ENCODE data around the gene KHDC3L. TPM values are rescaled to one million over a fixed set of nuclear protein-coding genes. Genes with fewer than 3 reads are reported as not detected.

The KHDC3L gene
- total and polyA plus RNA-seq, 10 of the 15 experiments (the other 5 are each of a cell fraction or from before 2014, with no cell fraction given), result not detected

GRCh38 chr6:73349311-73349710 is 13.1 kb upstream of the KHDC3L start:
- DNase-seq (ENCODE audit: low read depth, low spot score) (no peak), ATAC-seq (no peak), FAIRE-seq (no peak)
- no peak overlapping the region for H3K4me2 ChIP-seq (ENCODE audit: control insufficient read depth, insufficient read depth)
- in situ Hi-C loops (cut with MboI) (no loop called here), intact Hi-C loops (cut with micrococcal nuclease; ENCODE audit: unreplicated experiment) (no loop called here)
- no peak overlapping the region for H2AFZ ChIP-seq (ENCODE audit: control insufficient read depth, low read depth, low read length)
- H4K20me1 ChIP-seq (ENCODE audit: control insufficient read depth, insufficient read depth), result no peaks in the 10 kb centered on the region
- H3K4me3 ChIP-seq, result no peak overlapping the region
- no peaks in the 10 kb centered on the region for H3K36me3 ChIP-seq (ENCODE audit: control insufficient read depth in 2 of 2, insufficient read depth in 2 of 2, low read length in 1 of 2)
- H3K9me3 ChIP-seq (replicated peaks; ENCODE audit: control insufficient read depth, insufficient read depth, low read length), result no peaks in the 10 kb centered on the region
- H3K79me2 ChIP-seq (ENCODE audit: control insufficient read depth, insufficient read depth, low read length), result no peaks in the 10 kb centered on the region
- ChIA-PET POLR2A (interaction anchor here (0.7 kb wide), 1 partner anchor 105 kb away, joined by 3 read pairs; no protein-coding TSS in a partner anchor), CTCF (no interaction called here), SMC1A (ENCODE audit: uncharacterized antibody, unreplicated experiment) (interaction anchor here (1.0 kb wide), 1 partner anchor 8 kb away, joined by 3 read pairs; no protein-coding TSS in a partner anchor), RAD21 (ENCODE audit: unreplicated experiment) (interaction anchor here (1.8 kb wide), 1 partner anchor 303 kb away, joined by 3 read pairs; no protein-coding TSS in a partner anchor)
- no peak overlapping the region for H3K9ac ChIP-seq (ENCODE audit: control insufficient read depth, insufficient read depth, low read length)
- 37% methylated on average over 6 of the region's 6 CpGs for WGBS (ENCODE audit: insufficient coverage, insufficient replicate concordance, low lambda C conversion rate, missing lambda C conversion rate)
- H3K27me3 ChIP-seq (replicated peaks in 1 of 2; ENCODE audit: control insufficient read depth in 2 of 2, insufficient read depth in 2 of 2, low read length in 1 of 2), result peaks cover 0 to 2% of the 10 kb centered on the region in 2 experiments; a peak in 2 of 4 replicates
- H3K27ac ChIP-seq (ENCODE audit: control insufficient read depth, insufficient read depth), result no peak overlapping the region
- TF ChIP-seq BHLHE40 (IDR thresholded peaks at IDR 0.05; ENCODE audit: borderline replicate concordance in 1 of 2, low read depth in 2 of 2, low read length in 1 of 2) (no peak), FOXM1 (IDR thresholded peaks at IDR 0.05; ENCODE audit: low read depth, low read length) (no peak), NRF1 (conservative IDR thresholded peaks at IDR 0.05; ENCODE audit: low read depth, low read length) (no peak), MTA2 (IDR thresholded peaks at IDR 0.05; ENCODE audit: low read depth) (no peak), FOS (IDR thresholded peaks at IDR 0.05; ENCODE audit: borderline replicate concordance, extremely low read depth, insufficient read length) (no peak)
- BruUV-seq (replicated peaks), result no TSS peak
- no peaks in the 10 kb centered on the region for H3K4me1 ChIP-seq (ENCODE audit: control insufficient read depth, insufficient read depth, low read length)

DNA sequence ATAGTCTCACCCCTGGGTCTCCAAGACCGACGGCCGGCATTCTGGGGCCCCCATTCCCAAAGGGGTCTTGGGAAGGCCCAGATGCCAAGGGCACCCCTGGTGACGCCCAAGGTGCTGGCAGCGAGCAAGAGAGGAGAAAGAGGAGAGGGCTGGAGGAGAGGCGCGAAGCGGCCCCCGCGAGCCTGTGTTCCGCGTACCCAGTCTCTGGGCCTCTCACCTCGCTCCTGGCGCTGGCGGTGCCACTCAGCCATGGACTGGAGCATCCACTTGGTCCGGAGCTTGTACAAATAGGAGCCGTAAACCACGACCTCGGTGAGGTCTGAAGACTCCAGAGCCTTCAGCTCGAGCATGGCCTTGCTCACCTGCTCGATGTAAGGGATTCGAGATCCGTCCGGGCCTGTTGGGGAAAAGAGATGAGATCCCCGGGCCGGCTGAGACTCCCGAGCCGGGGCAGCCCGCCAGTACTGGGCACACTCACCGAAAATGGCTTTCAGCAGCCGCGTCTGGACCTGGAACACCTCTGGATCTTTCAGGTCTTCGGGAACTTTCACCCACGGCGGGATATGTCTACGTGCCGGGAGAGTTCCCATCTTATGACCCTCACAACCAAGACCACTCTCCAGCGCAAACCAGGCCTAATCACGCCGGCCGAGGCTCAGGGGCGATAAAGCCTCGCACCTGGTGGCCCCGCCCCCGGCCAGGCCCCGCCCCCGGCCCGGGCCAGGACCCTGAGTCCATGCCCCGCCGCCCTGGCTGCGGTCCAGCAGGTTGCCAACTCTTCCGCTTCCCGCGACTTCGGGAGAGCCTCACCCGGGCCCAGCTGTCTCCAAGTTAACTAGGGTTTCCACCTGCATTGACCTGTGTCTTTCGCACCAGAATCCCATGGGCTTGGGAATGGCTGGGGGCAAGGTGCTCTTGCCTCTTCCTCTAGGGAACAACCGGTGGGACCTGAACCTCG is 8.5 kb upstream of the KHDC3L start, which contains the start of gene DPPA5:
Gene DPPA5 (minus strand): TSS at position 641 of the 958 bp plus-strand sequence. CDS start 51 bp downstream, at position 590.
- H3K36me3 ChIP-seq (ENCODE audit: control insufficient read depth in 2 of 2, insufficient read depth in 2 of 2, low read length in 1 of 2), result no peaks in the 10 kb centered on the region
- BruUV-seq (replicated peaks), result no TSS peak
- intact Hi-C loops (cut with micrococcal nuclease; ENCODE audit: unreplicated experiment), result no loop called here
- ATAC-seq (no peak), FAIRE-seq (no peak), DNase-seq (ENCODE audit: low read depth, low spot score) (no peak)
- in situ Hi-C loops (cut with MboI), result no loop called here
- no peak within 1 kb of the TSS for H3K4me2 ChIP-seq (ENCODE audit: control insufficient read depth, insufficient read depth)
- 78% methylated on average over 58 of the region's 59 CpGs for WGBS (ENCODE audit: insufficient coverage, insufficient replicate concordance, low lambda C conversion rate, missing lambda C conversion rate)
- ChIA-PET SMC1A (ENCODE audit: uncharacterized antibody, unreplicated experiment) (no interaction called here), POLR2A (no interaction called here), CTCF (no interaction called here), RAD21 (ENCODE audit: unreplicated experiment) (no interaction called here)
- no peaks in the 10 kb centered on the region for H3K79me2 ChIP-seq (ENCODE audit: control insufficient read depth, insufficient read depth, low read length)
- no peak within 1 kb of the TSS for H3K4me3 ChIP-seq
- H3K4me1 ChIP-seq (ENCODE audit: control insufficient read depth, insufficient read depth, low read length), result no peaks in the 10 kb centered on the region
- no peaks in the 10 kb centered on the region; a peak in 1 of 4 replicates for H3K27me3 ChIP-seq (replicated peaks in 1 of 2; ENCODE audit: control insufficient read depth in 2 of 2, insufficient read depth in 2 of 2, low read length in 1 of 2)
- H4K20me1 ChIP-seq (ENCODE audit: control insufficient read depth, insufficient read depth), result no peaks in the 10 kb centered on the region
- H3K9me3 ChIP-seq (replicated peaks; ENCODE audit: control insufficient read depth, insufficient read depth, low read length), result no peaks in the 10 kb centered on the region
- no peak within 1 kb of the TSS for H3K27ac ChIP-seq (ENCODE audit: control insufficient read depth, insufficient read depth)
- H2AFZ ChIP-seq (ENCODE audit: control insufficient read depth, low read depth, low read length), result no peak within 1 kb of the TSS
- no peak within 1 kb of the TSS for H3K9ac ChIP-seq (ENCODE audit: control insufficient read depth, insufficient read depth, low read length)
- TF ChIP-seq ESRRA (IDR thresholded peaks at IDR 0.05; ENCODE audit: low read length) (no peak), JUNB (IDR thresholded peaks at IDR 0.05) (no peak), E2F4 (IDR thresholded peaks at IDR 0.05; ENCODE audit: low read depth, low read length) (no peak), RFX5 (IDR thresholded peaks at IDR 0.05; ENCODE audit: low read depth, low read length) (no peak), PML (IDR thresholded peaks at IDR 0.05; ENCODE audit: low read length) (no peak), ATF3 (IDR thresholded peaks at IDR 0.05; ENCODE audit: borderline replicate concordance, extremely low read depth, low read depth, low read length) (no peak)
- TF ChIP-seq, protein P1, sequence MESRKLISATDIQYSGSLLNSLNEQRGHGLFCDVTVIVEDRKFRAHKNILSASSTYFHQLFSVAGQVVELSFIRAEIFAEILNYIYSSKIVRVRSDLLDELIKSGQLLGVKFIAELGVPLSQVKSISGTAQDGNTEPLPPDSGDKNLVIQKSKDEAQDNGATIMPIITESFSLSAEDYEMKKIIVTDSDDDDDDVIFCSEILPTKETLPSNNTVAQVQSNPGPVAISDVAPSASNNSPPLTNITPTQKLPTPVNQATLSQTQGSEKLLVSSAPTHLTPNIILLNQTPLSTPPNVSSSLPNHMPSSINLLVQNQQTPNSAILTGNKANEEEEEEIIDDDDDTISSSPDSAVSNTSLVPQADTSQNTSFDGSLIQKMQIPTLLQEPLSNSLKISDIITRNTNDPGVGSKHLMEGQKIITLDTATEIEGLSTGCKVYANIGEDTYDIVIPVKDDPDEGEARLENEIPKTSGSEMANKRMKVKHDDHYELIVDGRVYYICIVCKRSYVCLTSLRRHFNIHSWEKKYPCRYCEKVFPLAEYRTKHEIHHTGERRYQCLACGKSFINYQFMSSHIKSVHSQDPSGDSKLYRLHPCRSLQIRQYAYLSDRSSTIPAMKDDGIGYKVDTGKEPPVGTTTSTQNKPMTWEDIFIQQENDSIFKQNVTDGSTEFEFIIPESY (IDR thresholded peaks at IDR 0.05), result no peak

All from GM12878 (cell line).